Upper lobe of left lung (tissue), 6 donors: ENCODE results near the gene TMEM198. TPM values are rescaled to one million over a fixed set of nuclear protein-coding genes. Genes with fewer than 3 reads are reported as not detected.
A peak's percentile ranks its signal among the peaks of the same experiment; 100 is the strongest.

Source experiments
- ATAC-seq, 2 donors: fragments of 200-7000 bp; cut with Tn5 transposase; one replicate each; pipeline ENCODE4 v1.9.1; 2022; ENCODE audit warnings: mild to moderate bottlenecking in 2 of 2, moderate library complexity in 2 of 2; ENCODE audit not compliant: low FRiP score in 2 of 2
- DNase-seq, 2 donors: peaks; one replicate each; pipeline ENCODE4 v3.0.0-alpha.2; 2019 to 2020
- H3K27ac ChIP-seq, 4 donors: fragments of 200-600 bp; sonication (generic); one replicate each; pipeline ENCODE4 v1.5.1; 2016 to 2019
- H3K27me3 ChIP-seq, 4 donors: fragments of 200-600 bp; sonication (generic); one replicate each; pipeline ENCODE4 v1.5.1; 2017 to 2019
- H3K36me3 ChIP-seq, 4 donors: fragments of 200-600 bp; sonication (generic); one replicate each; pipeline ENCODE4 v1.5.1; 2016 to 2019
- H3K4me1 ChIP-seq, 4 donors: fragments of 200-600 bp; sonication (generic); one replicate each; pipeline ENCODE4 v1.5.1; 2018 to 2019
- H3K4me3 ChIP-seq, 4 donors: fragments of 200-600 bp; sonication (generic); one replicate each; pipeline ENCODE4 v1.5.1; 2017 to 2019; ENCODE audit warnings: mild to moderate bottlenecking in 2 of 4, moderate library complexity in 1 of 4
- H3K9me3 ChIP-seq, 4 donors: fragments of 200-600 bp; sonication (generic); one replicate each; pipeline ENCODE4 v1.5.1; 2018 to 2019
- EP300 ChIP-seq, 4 donors: sonication (generic); formaldehyde crosslinking; IDR thresholded peaks; one replicate each; pipeline ENCODE4 v1.5.1; 2017; ENCODE audit warnings: antibody characterized with exemption in 4 of 4, control low read depth in 2 of 4
- POLR2A ChIP-seq, 4 donors: fragments of 450-650 bp; IDR thresholded peaks; one replicate each; pipeline ENCODE4 v1.5.1; 2016 to 2017; ENCODE audit warnings: antibody characterized with exemption in 4 of 4, mild to moderate bottlenecking in 2 of 4
- POLR2AphosphoS5 ChIP-seq, 2 donors: sonication (generic); formaldehyde crosslinking; IDR thresholded peaks; one replicate each; pipeline ENCODE4 v1.5.1; 2017; ENCODE audit warnings: antibody characterized with exemption in 2 of 2
- WGBS, 2 donors: methylation state at CpG; one replicate each; pipeline ENCODE4 v1.1.5; 2017 to 2018; 5-methylcytosine and 5-hydroxymethylcytosine counted together
- total RNA-seq, 6 donors: library from RNA; depleted of rRNA in 4 of 6; stranded (reverse); fragments of >200 nt in 4 of 6; gene quantifications; one replicate each; pipeline versions ENCODE4 v1.1.0 to v1.2.1, GENCODE V29; 2016 to 2021
- TF ChIP-seq, protein P1 (sequence below), 6 experiments: fragments of 450-650 bp in 4 of 6; fragments of 200-600 bp in 2 of 6; sonication (generic) in 2 of 6; IDR thresholded peaks; one replicate each; pipeline ENCODE4 v1.5.1; 2016 to 2019; ENCODE audit warnings: antibody characterized with exemption in 6 of 6
- donor health status: DM: no; HTN: no; CAD: no; lungs with moderate emphysema.
- donor health status: DM: no; HTN: yes; CAD: no; lungs with severe emphysema.

Gene TMEM198
- total RNA-seq, 6 donors from 2014 or later, result 1.9 to 12.6 (median 4.2) TPM

- ATAC-seq, result no peak
- TF ChIP-seq EP300 (IDR thresholded peaks at IDR 0.05), result no peak
- TF ChIP-seq, protein P1, sequence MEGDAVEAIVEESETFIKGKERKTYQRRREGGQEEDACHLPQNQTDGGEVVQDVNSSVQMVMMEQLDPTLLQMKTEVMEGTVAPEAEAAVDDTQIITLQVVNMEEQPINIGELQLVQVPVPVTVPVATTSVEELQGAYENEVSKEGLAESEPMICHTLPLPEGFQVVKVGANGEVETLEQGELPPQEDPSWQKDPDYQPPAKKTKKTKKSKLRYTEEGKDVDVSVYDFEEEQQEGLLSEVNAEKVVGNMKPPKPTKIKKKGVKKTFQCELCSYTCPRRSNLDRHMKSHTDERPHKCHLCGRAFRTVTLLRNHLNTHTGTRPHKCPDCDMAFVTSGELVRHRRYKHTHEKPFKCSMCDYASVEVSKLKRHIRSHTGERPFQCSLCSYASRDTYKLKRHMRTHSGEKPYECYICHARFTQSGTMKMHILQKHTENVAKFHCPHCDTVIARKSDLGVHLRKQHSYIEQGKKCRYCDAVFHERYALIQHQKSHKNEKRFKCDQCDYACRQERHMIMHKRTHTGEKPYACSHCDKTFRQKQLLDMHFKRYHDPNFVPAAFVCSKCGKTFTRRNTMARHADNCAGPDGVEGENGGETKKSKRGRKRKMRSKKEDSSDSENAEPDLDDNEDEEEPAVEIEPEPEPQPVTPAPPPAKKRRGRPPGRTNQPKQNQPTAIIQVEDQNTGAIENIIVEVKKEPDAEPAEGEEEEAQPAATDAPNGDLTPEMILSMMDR (IDR thresholded peaks at IDR 0.05), result no peak
- TF ChIP-seq POLR2A (IDR thresholded peaks at IDR 0.05), result no peak
- TF ChIP-seq POLR2AphosphoS5 (IDR thresholded peaks at IDR 0.05), result no peak
- Histone ChIP-seq H3K36me3 (no peaks in the 10 kb centered on the region), H3K9me3 (no peaks in the 10 kb centered on the region), H3K27ac (no peak overlapping the region), H3K4me3 (no peak overlapping the region), H3K27me3 (peaks cover under 1 to 28% (median 17%) of the 10 kb centered on the region in 4 donors), H3K4me1 (peaks cover 7 to 18% (median 8%) of the 10 kb centered on the region in 4 donors)
- DNase-seq, result no peak
- WGBS, 2 donors, result 48 to 81% methylated on average over 5 of the region's 5 CpGs
Observed at GRCh38 chr2:219527472-219527871, 16.4 kb upstream of the TMEM198 start.

- WGBS, 2 donors, result 16 to 33% methylated on average over 8 to 20 of the region's 21 CpGs
- H3K36me3 ChIP-seq, result no peaks in the 10 kb centered on the region
- no peak overlapping the region for H3K27ac ChIP-seq
- ATAC-seq (peak; percentile 81 to 93), DNase-seq (peak; percentile 85 to 94)
- no peaks in the 10 kb centered on the region for H3K9me3 ChIP-seq
- peaks cover 0 to 8% (median 0%) of the 10 kb centered on the region in 4 donors for H3K4me1 ChIP-seq
- H3K27me3 ChIP-seq, result peaks cover 0 to 9% (median 4%) of the 10 kb centered on the region in 4 donors
- no peak for TF ChIP-seq EP300 (IDR thresholded peaks at IDR 0.05)
- TF ChIP-seq, protein P1 (IDR thresholded peaks at IDR 0.05), result peak; percentile 92 to 98 (median 96)
- H3K4me3 ChIP-seq, result no peak overlapping the region
Observed at GRCh38 chr2:219530048-219530963, 13.5 kb upstream of the TMEM198 start.

GRCh38 chr2:219531639-219532377 lies 12.0 kb upstream of the TMEM198 start:
- Histone ChIP-seq H3K27ac (no peak overlapping the region), H3K36me3 (no peaks in the 10 kb centered on the region), H3K27me3 (peaks cover 0 to 8% (median 2%) of the 10 kb centered on the region in 4 donors), H3K9me3 (no peaks in the 10 kb centered on the region), H3K4me3 (no peak overlapping the region), H3K4me1 (peaks cover 0 to 8% (median 0%) of the 10 kb centered on the region in 4 donors)
- 75 to 80% methylated on average over 13 to 20 of the region's 20 CpGs for WGBS, 2 donors
- DNase-seq, result peak in 1 of 2 donors; percentile 73
- ATAC-seq, result no peak
- TF ChIP-seq EP300 (IDR thresholded peaks at IDR 0.05), result no peak
- TF ChIP-seq POLR2A (IDR thresholded peaks at IDR 0.05), result no peak
- TF ChIP-seq, protein P1 (IDR thresholded peaks at IDR 0.05), result no peak
- TF ChIP-seq POLR2AphosphoS5 (IDR thresholded peaks at IDR 0.05), result no peak

GRCh38 chr2:219532378-219532649 lies 11.5 kb upstream of the TMEM198 start:
- ATAC-seq (no peak), DNase-seq (no peak)
- no peak overlapping the region for H3K27ac ChIP-seq
- H3K27me3 ChIP-seq, result peaks cover 0 to 8% (median 0%) of the 10 kb centered on the region in 4 donors
- peaks cover 0 to 8% (median 0%) of the 10 kb centered on the region in 4 donors for H3K4me1 ChIP-seq
- H3K36me3 ChIP-seq, result no peaks in the 10 kb centered on the region
- TF ChIP-seq POLR2AphosphoS5 (IDR thresholded peaks at IDR 0.05) (no peak), EP300 (IDR thresholded peaks at IDR 0.05) (no peak), POLR2A (IDR thresholded peaks at IDR 0.05) (no peak)
- TF ChIP-seq, protein P1 (IDR thresholded peaks at IDR 0.05), result no peak
- no peak overlapping the region for H3K4me3 ChIP-seq
- no peaks in the 10 kb centered on the region for H3K9me3 ChIP-seq
- 88% methylated on average over 8 of the region's 8 CpGs; no CpG with 5 or more reads in 1 of the 2 donors for WGBS, 2 donors
